Nephron progenitor cell (in vitro differentiated cells): ENCODE data around the gene CACNB4.
"Not testable (repeated sequence)": the region's sequence is repeated elsewhere in the genome, so short reads cannot be mapped to it uniquely, and the experiment has no call there.

Source experiments
- DNase-seq: peaks from one replicate; pipeline ENCODE4 v3.0.0; 2021
- H3K27ac Mint-ChIP-seq: 2 replicates; pipeline ENCODE4 v1.8.0; 2021; ENCODE audit warnings: mild to moderate bottlenecking, moderate library complexity, mixed read lengths
- H3K27me3 Mint-ChIP-seq: 2 replicates; pipeline ENCODE4 v1.8.0; 2021; ENCODE audit warnings: mild to moderate bottlenecking, low read depth, mixed read lengths; ENCODE audit not compliant: poor library complexity
- H3K36me3 Mint-ChIP-seq: 2 replicates; pipeline ENCODE4 v1.8.0; 2021; ENCODE audit warnings: low read depth, mixed read lengths
- H3K4me1 Mint-ChIP-seq: 2 replicates; pipeline ENCODE4 v1.8.0; 2021; ENCODE audit warnings: mixed read lengths
- H3K4me3 Mint-ChIP-seq: 2 replicates; pipeline ENCODE4 v1.8.0; 2021; ENCODE audit warnings: mild to moderate bottlenecking, moderate library complexity, mixed read lengths
- H3K9me3 Mint-ChIP-seq: 2 replicates; pipeline ENCODE4 v1.8.0; 2021; ENCODE audit warnings: mild to moderate bottlenecking, moderate library complexity, mixed read lengths
- TF ChIP-seq, protein P1 (sequence below): fragments of 200-600 bp; sonication (generic); IDR thresholded peaks from 2 replicates; pipeline ENCODE4 v1.5.0; 2021; ENCODE audit warnings: antibody characterized with exemption

CACNB4 gene

DNA sequence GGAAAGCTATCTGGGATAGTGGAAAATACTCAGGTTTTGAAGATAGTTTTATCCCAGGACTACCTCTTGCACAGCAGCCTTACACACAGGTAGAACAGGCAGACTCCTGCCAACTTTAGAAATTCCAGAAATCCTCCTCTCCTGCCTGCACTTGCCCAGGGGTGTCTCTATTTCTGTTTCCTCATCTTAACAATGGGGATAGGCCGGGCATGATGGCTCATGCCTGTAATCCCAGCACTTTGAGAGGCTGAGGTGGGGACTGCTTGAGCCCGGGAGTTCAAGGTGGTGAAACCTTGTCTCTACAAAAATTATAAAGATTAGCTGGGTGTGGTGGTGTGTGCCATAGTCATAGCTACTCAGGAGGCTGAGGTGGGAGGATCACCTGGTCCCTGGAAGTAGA lies 153.7 kb downstream of the CACNB4 start:
- Mint-ChIP-seq H3K36me3 (peaks cover 29% of the 10 kb centered on the region), H3K4me1 (peaks cover 20% of the 10 kb centered on the region), H3K27ac (no peak overlapping the region), H3K27me3 (peaks cover 3% of the 10 kb centered on the region), H3K9me3 (peaks cover 25% of the 10 kb centered on the region), H3K4me3 (no peak overlapping the region)
- no peak for DNase-seq
- TF ChIP-seq, protein P1, sequence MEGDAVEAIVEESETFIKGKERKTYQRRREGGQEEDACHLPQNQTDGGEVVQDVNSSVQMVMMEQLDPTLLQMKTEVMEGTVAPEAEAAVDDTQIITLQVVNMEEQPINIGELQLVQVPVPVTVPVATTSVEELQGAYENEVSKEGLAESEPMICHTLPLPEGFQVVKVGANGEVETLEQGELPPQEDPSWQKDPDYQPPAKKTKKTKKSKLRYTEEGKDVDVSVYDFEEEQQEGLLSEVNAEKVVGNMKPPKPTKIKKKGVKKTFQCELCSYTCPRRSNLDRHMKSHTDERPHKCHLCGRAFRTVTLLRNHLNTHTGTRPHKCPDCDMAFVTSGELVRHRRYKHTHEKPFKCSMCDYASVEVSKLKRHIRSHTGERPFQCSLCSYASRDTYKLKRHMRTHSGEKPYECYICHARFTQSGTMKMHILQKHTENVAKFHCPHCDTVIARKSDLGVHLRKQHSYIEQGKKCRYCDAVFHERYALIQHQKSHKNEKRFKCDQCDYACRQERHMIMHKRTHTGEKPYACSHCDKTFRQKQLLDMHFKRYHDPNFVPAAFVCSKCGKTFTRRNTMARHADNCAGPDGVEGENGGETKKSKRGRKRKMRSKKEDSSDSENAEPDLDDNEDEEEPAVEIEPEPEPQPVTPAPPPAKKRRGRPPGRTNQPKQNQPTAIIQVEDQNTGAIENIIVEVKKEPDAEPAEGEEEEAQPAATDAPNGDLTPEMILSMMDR, result no peak

DNA sequence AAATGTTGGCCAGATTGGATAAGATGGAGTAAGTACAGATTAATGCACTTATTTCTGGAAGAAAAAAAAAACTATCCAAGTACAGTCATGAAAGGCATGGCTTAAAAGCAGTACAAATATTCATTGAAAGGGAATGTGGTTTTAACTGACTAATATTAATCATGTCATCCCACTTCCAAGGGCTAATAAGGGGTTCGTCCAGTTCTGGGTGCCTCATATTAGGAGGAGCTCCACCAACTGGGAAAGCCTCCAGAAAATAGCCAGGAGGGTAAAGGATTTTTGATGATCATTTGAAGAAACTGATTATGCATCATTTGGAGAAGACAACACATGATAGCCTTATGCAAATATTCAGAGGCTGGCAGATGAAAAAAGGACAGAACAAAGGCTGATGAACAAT lies 155.4 kb downstream of the CACNB4 start:
- Mint-ChIP-seq H3K9me3 (peaks cover 25% of the 10 kb centered on the region), H3K36me3 (peaks cover 29% of the 10 kb centered on the region), H3K4me3 (no peak overlapping the region), H3K4me1 (peaks cover 20% of the 10 kb centered on the region), H3K27ac (no peak overlapping the region), H3K27me3 (peaks cover 3% of the 10 kb centered on the region)
- DNase-seq, result no peak
- TF ChIP-seq, protein P1, result no peak

DNA sequence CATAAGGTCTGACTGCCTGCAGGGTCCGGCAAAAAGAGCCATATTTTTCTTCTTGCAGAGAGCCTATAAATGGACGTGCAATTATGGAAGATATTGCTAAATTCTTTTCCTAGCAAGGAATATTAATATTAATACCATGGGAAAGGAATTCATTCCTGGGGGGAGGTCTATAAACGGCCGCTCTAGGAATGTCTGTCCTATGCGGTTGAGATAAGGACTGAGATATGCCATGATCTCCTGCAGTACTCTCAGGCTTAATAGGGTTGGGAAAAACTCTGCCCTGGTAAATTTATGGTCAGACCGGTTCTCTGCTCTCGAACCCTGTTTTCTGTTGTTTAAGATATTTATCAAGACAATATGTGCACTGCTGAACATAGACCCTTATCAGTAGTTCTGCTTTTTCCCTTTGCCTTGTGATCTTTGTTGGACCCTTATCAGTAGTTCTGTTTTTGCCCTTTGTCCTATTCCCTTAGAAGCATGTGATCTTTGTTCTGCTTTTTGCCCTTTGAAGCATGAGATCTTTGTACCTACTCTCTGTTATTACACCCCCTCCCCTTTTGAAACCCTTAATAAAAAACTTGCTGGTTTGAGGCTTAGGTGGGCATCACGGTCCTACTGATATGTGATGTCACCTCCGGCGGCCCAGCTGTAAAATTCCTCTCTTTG lies 156.2 kb downstream of the CACNB4 start:
- not testable (repeated sequence) for H3K27ac Mint-ChIP-seq, DNase-seq, H3K27me3 Mint-ChIP-seq, H3K4me3 Mint-ChIP-seq
- peaks cover 15% of the 10 kb centered on the region for H3K4me1 Mint-ChIP-seq
- H3K36me3 Mint-ChIP-seq, result peaks cover 29% of the 10 kb centered on the region
- H3K9me3 Mint-ChIP-seq, result peaks cover 25% of the 10 kb centered on the region

DNA sequence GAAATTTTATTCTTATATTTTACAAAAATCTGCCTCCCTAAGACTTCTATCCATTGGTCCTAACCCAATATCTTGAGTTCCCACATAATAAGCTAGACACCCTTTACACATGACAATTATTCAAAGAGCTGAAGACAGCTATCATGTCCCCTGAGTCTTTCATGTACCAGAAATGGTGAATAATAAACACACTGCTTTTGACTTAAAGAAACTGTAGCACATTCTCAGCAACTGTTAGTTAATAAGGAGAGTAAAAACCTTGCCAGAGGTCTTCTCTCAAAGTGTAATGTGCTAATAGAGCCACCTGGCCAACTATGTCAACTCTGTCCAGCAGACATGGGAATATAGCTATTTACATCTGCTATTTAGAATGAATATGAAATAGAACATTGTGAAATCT lies 160.9 kb downstream of the CACNB4 start:
- H3K27me3 Mint-ChIP-seq, result peaks cover 3% of the 10 kb centered on the region
- TF ChIP-seq, protein P1, result no peak
- H3K4me3 Mint-ChIP-seq, result no peak overlapping the region
- H3K4me1 Mint-ChIP-seq, result no peaks in the 10 kb centered on the region
- DNase-seq, result no peak
- peaks cover 19% of the 10 kb centered on the region for H3K36me3 Mint-ChIP-seq
- H3K27ac Mint-ChIP-seq, result no peak overlapping the region
- H3K9me3 Mint-ChIP-seq, result peaks cover 17% of the 10 kb centered on the region

DNA sequence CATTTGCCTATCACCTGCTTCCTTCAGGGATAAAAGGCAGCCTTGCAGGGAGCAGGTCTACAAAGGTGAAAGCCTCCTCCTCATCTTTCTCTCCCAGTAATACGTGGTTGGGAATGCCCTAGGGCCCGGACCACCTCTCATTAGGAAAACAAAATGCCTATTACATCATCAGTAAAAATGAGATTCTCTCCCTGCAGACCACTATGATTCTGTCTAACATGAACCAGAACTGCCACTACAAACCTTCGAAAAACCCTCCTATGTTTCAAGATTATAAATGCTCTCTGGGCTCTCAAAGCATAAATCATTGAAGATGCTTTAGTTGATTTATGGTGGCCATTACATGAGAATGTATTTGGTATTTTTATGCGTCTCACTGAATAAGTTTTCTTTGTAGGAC lies 162.2 kb downstream of the CACNB4 start:
- peaks cover 7% of the 10 kb centered on the region for H3K36me3 Mint-ChIP-seq
- DNase-seq, result no peak
- TF ChIP-seq, protein P1, result no peak
- peaks cover 4% of the 10 kb centered on the region for H3K9me3 Mint-ChIP-seq
- no peak overlapping the region for H3K27ac Mint-ChIP-seq
- peaks cover 3% of the 10 kb centered on the region for H3K27me3 Mint-ChIP-seq
- H3K4me3 Mint-ChIP-seq, result no peak overlapping the region
- no peaks in the 10 kb centered on the region for H3K4me1 Mint-ChIP-seq

DNA sequence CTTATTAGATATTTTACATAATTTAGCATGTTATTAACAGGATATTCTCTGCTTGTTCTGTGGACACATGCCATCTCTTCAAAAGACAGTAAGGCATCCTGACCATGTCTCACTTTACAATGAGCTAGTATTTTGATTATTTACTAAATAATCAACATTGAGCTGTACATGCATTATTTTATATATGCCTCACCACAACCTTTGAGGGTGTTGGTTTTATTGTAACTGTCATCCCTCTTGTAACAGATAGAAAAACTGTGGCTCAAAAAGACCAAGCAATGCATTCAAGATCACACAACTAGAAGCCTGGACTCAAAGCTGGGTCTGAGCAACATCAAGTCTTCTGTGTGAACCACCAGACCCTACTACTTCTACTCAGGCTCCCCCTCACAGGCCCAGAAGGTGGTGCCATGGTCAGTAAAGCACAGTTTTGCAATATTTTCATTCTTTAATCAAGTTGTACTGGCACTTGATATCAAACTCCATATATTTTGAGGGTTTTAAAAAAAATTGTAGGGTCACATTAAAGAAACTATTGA lies 165.5 kb downstream of the CACNB4 start:
- H3K4me1 Mint-ChIP-seq, result no peaks in the 10 kb centered on the region
- H3K27ac Mint-ChIP-seq, result no peak overlapping the region
- no peaks in the 10 kb centered on the region for H3K36me3 Mint-ChIP-seq
- TF ChIP-seq, protein P1, result no peak
- H3K9me3 Mint-ChIP-seq, result no peaks in the 10 kb centered on the region
- no peaks in the 10 kb centered on the region for H3K27me3 Mint-ChIP-seq
- DNase-seq, result no peak
- H3K4me3 Mint-ChIP-seq, result no peak overlapping the region
